Neural cell (in vitro differentiated cells): ENCODE data around the gene ANKRD28.

Experiments
- CTCF ChIP-seq: fragments of 450-650 bp; IDR thresholded peaks from 2 replicates; pipeline ENCODE4 v1.5.1; 2014; ENCODE audit warnings: antibody characterized with exemption, mild to moderate bottlenecking, moderate library complexity; ENCODE audit not compliant: poor library complexity, severe bottlenecking
- EP300 ChIP-seq: fragments of 450-650 bp; conservative IDR thresholded peaks from 2 replicates; pipeline ENCODE4 v1.6.1; 2014; ENCODE audit warnings: antibody characterized with exemption, mild to moderate bottlenecking, moderate library complexity; ENCODE audit not compliant: poor library complexity, severe bottlenecking
- EZH2 ChIP-seq: fragments of 200-600, 300-800 bp; shearing (Covaris generic), sonication (generic); IDR thresholded peaks from 2 replicates; pipeline ENCODE4 v1.6.1; 2014; ENCODE audit warnings: antibody characterized with exemption, low read length, borderline replicate concordance, mild to moderate bottlenecking; ENCODE audit not compliant: insufficient read depth, poor library complexity, severe bottlenecking

GRCh38 chr3:15797642-15798303 lies at the start of gene ANKRD28:
- peak; percentile 63 for TF ChIP-seq CTCF
- no peak for TF ChIP-seq EP300
- TF ChIP-seq EZH2, result no peak
